GM19035 (cell line): Measurements from ENCODE around the gene CAMK2B.

Experiments
- ATAC-seq: cut with Tn5 transposase; IDR thresholded peaks from one replicate; pipeline ENCODE4 v1.9.1; 2021; ENCODE audit not compliant: unreplicated experiment

CAMK2B gene

DNA sequence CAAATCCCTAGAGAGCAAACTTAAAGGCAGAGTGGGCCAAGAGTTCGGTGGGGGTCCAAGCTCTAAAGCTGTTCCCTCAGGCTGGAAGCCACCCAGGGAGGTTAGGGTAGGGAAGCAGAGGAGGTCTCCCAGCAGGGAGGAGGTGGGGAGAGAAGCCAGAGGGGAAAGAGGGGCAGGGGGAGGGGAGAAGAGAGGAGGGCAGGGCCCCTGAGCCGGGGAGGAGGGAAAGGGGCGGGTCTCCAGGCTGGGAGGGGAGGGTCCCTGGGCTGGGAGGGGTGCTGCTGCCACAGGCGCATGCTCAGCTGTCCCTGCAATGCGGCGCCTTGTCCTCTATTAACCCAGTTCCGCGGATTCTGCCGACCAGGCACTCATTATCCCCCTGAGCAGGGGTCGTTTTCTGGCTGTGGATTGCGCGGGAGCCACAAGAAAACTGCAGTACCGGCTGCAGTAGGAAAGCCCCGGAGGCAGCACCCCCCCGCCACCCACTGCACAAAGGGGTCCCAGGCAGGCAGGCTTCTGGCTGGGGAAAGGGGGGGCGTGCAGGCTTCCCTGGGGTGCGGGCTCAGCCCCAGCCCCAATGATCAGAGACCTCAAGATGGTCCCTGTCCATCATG, 49.3 kb downstream of the CAMK2B start:
- no peak for ATAC-seq

DNA sequence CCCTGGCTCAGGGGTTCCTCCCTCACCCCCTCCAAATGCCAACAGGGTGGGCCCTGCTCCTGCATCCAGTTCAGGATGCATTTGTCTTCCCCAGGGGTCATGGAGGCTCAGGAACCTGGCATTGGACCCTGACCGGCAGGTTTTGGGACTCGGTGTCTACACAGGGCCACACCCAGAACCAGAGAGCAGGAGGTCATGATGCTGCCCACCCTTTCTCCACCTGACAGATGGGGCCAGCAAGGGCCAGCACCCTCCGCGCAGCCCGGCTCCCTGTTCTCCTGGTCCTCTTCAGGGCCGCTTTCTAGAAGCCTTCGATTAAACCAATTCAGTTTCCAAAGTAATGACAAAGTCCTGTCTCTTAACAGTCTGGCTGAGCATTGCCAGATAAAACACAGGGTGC, 50.2 kb downstream of the CAMK2B start:
- no peak for ATAC-seq

DNA sequence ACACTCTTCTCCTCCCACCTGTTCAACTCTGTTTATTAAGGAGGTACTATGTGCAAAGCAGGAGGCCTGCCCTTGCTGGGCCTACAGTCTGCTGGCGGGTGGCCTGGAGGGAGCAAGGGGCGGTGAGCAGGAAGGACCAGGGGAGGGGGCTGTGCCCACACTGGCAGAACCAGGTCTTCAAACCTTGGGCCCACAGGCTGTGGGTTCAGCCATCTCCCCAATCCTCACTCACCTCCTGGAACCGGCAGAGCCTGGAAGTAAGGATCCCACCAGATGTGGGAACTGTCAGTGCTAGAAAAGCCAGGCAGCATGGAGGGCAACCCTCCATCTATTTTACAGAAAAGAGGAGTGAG, 50.8 kb downstream of the CAMK2B start:
- no peak for ATAC-seq

DNA sequence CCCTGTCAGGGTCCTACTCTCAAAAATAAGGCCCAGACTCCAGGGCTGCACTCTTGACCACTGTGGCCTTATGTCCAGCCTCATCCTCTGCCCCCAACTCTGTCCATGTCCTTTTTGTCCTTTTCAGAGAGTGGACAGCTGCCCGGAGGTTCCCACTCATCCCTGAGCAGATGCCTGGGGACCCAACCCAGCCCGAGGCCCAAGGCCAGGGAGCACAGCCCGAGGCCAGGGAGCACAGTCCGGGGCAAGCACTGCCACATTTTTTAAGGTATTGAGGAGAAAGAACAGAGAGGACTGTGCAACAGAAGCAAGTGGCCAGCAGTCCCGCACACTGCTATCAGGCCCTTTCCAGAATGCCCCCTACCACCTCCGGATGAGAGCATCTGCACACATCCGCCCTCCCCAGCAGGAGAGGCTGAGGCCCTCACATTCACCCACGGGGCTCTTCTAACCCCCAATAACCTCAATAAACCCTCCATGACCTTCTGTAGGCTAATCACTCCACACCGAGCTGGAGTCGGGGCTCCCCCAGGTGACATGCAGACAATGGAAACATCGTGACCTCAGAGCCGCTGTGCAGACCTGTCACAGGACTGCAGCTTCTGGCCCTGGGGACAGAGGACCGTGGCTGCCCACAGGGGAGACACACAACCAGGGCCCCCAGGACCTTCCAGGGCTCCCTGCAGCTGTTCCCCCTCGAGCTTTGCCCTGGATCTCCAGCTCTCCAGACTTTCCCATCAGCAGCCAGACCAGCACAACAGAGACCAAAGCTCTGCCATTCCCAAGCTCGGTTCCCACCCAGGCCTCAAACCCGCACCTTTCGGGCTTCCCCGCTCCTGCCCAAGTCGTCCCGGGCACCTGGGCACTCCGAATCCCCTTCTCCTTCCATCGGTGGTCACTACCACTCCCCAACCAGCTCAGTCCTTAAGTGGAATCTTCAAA, 51.4 kb downstream of the CAMK2B start:
- ATAC-seq: no peak

DNA sequence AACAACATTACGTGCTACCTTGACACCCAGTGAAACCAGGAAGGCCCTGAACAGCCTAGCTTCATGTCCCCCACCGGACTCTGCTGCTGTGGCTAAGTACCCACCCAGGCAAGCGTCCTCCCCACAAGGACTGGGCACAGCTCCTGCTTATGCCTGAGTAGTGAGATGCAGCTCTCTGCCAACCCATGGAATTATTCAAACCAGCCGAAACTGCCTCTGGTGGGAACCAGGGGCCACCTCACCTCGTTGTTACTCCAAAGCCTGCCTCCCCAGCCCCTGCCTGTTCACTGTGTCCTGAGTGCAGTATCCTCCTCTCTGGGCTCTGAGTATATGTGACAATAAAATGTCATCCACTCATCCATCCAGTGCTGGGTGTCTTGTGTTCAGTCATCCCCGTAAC, 52.4 kb downstream of the CAMK2B start:
- no peak for ATAC-seq

DNA sequence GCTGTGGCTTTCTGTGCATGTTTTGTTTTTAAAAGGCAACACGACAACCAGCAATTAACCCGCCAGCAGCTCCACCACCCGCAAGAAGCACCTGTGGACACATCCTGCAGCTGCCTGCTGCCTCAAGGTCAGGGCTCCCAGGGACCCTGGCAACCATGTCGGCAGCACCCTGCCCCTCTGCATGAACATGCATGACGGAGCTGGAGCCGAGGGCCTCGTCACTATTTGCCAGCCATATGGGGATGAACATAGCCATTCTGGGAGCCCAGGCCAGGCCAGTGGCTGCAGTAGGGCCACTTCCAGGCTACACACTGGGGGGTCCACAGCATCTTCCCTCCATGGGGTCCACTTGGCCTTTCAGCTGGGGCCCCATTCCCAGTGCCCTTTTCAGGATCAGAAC, 52.9 kb downstream of the CAMK2B start:
- no peak for ATAC-seq

DNA sequence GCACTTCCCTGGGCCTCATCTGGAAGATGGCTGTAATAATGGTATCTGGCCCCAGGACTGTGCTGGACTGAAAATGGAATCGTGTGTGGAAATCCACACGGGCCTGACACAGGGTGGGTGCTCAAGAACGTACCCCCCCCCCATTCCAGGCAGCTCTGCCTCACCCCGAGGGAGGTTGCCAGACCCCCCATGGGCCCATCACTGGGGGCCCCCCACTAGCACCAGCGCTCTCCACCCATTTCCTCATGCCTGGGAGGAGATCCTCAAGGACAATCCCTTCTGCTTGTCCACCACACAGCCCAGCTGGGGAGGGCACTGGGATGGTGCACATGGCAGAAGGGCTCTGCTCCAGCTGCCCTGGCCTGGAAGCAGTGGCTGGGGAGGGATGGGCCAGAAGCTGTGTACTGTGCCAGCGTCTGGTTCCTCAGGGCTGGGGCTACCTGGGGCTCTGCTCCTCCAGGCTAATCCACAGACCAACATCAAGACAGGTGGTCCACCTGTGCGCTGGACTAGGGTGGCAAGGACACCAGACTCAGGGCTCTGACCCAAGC, 55.4 kb downstream of the CAMK2B start:
- ATAC-seq: no peak

DNA sequence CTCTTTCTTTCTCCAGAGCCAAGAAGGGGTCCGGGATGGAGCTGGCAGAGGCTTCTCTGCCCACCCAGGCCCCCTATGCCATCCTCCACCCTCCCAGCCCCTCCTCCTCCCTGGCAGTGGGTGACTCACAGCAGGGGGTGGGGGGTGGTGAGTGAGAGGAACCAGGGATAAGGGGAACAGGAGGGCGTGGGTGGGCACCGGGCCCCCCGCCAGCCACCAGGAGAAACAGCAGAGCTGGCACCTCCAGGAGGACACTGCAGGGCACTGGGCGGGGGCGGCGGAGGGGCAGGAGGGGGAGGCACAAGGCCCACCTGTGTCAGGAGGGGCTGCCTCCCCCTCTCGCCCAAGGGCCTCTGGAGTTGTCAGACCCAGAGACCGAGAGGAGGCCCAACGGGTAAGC, 56.0 kb downstream of the CAMK2B start:
- ATAC-seq: no peak

DNA sequence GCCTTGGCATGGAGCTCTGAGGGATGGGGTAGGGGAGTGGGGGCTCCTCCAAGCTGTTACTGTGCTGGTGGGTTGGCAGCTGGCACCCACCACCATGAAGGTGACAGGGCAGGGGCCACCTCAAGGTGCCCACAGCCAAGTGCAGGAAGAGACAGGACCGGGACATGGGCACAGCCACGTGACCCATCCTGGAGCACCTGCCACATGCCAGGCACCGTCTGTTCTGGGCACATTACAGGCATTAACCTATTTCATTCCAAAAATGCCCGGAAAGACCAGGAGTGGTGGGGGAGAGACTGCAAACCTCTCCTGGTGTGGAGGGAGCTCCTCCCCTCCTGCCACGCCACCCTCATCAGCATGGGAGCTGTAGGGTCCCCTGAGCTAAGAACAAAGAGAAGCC, 56.7 kb downstream of the CAMK2B start:
- no peak for ATAC-seq

DNA sequence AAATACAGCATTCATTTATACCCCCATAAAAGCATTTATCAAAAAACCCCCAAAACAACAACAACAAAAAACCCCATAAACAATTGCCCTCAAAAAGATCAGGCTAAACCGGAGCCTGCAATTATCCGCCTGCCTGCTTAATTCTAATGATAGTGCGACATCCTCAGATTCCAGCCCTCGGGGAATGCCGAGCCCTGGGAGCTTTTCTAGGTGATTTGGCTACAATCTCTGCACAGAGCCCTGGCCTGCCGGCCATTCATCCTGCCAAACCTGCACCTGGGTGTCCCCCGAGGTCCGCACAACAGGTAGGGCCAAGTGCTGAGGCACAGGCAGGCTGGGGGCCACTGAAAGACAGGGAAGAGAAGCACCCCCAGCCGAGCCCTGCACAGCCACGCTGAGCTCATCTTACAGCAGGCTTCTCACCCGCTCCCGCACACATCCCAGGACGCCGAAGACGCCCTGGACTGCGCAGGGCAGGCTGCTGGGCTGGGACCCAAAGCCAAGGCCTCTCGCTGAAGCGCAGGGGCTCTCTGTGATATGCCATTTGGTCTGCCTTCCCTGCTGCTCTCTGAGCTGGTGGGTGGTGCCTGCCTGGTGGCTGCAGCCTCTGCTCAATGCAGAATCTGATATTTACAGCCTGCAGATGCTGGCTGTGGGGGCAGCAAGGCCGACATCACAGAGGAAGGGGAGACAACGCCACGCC, 57.5 kb downstream of the CAMK2B start:
- no peak for ATAC-seq

DNA sequence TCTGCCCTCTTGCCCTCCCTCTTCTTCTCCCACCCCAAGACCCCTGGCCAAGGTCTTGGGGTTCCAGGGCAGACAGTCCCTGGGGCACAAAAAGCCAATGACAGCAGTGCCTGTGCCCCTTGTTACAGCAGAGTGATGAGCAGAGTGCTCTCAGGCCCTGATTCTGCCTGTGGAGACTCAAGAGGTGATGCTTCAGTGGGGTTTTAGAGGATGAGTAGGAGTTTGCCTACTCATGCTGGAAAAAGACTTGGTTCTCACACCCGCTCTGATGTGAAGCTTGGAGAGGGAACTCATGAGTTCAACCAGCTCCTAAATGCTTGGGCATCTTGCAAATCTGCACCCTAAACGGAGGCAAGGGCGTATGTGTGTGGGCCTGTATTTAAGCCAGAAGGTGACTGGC, 58.2 kb downstream of the CAMK2B start:
- no peak for ATAC-seq

DNA sequence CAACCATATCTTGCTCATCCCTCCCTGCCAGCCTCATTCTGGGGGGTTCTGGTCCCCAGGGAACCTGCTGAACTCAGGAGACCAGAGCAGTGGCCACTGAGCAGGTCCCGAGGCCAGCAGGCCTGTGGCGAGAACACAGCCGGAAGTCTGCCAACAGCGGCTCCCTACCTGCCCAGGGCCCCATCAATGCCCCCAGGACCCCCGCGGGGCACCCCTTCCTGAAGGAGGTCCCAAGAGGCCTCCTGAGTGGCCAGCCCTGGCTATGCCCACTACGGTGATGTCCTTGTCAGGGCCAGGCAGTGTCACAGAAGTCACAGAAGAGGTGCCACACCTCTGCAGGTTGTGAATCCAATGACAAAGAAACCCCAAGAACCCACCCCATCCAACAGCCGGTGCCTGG, 58.9 kb downstream of the CAMK2B start:
- no peak for ATAC-seq

DNA sequence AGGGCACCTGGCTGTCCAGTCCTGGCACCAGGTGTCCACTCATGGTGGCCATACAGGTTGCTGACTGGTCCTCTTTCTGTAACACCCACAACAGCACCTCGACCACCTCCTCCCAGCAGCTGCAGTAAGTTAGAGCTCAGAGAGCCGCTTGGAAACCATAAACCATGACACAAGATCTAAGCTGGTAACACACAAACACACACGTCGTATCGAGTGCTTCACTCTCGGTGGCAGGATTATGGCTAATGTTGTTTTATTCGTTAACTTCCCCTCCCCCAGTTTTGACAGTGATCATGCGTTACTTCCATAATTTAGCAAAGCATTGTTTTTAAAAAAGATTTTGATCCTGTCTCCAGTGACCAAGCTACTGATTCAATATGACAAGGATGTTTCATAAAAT, 59.7 kb downstream of the CAMK2B start:
- ATAC-seq: no peak

DNA sequence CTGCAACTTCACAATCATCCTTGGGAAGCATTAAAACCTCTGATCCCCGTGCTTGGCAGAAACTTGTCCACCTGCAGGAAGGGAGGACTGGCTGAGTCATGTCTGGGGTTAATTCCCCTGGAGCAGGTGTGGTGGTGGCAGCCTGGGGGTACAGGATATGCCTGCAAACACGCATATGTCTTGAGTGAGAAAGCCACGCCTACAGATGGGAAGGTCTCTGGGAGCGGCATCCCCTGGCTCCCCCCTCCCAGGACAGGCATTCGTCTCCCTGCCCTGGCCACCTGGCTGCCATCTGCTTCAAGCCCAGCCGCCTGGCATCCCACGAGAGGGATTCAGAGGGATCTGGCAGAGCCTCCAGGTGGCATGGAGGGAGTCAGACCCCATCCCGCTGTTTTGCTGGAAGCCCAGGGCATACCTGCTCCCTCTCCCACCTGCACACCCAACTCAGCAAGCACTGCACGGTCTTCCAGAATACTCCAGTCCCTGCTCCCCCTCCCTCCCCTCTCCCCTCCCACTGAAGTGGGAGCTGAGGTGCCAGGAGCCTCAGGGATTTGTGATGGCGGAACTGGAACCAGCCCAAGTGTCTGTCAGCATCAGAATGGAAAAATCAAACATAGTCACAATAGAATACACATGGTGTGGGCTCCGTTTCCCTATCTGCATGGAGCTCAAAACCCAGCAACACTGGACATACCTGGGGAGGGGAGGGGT, 61.0 kb downstream of the CAMK2B start:
- ATAC-seq: no peak

DNA sequence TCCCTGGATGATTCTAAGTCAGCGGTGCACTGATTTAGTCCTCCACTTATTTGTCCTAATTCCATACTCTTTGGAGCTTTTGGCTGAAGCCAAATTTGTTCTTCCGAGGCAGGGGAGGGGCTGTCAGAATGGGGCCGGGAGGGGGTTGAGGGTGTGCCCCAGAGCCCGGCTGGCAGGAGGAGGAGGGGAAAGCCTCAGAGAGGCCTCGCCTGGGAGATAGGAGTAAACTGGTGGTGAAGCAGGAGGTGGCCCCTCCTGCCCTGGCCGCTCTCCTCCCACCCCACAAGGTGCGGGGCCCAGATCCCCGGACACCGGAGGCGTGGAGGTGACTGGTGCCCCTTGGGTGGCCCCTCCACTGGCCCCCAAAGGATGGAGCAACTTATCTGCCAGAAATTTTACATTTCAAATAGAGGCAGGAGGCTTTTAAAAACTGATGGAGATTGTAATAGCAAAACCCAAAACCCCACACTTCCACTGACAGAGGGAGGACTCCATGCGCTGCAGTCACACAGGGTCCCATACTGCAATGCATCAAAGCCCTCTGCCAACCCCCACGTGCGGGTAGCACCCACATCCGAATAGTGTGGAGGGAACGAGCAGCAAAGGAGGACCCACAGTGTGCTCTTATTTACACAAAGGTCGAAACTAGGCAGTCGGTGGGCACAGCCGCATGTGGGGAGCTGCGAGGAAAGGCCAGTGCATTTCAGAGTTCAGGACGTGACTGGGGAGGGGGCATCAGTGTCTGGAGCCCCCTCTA, 61.9 kb downstream of the CAMK2B start:
- no peak for ATAC-seq

DNA sequence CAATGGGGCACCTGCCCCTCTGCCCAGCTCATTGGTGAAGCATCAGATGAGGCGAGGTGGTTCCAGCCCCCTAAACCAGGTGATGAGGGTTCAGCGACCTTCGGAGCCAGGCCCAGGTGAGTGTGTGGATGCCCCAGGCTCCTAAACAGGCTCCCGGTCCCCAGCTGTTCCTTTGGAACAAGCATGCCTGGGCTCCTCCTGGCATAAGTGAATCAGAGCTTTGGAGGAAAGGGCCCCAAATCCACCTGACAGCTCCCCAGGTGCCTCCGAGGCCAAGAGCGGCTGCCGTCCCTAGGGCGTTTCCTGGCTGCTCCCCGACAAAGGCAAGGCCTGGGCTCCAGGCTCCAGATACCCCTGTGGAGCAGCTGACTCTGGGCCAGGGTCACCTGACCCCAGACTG, 63.4 kb downstream of the CAMK2B start:
- no peak for ATAC-seq

DNA sequence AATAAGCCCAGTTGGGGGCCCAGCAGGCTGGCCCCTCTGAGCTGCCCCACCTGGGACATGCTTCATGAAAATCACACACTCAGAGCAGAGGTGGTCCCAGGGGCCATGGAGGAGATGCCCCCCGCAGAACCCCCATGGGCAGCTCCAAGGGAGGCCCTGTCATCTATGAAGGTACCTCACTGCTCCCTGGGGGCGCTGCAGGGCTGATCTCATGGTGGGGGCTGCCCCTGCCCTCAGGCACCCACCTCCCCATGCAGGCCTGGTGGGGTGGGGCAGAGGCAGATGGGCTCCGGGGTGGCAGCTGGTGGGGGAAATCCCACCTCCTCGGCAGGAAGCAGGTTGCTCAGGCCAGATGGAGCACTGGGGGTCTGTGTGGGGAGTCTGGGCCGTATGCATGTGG, 64.2 kb downstream of the CAMK2B start:
- ATAC-seq: no peak

DNA sequence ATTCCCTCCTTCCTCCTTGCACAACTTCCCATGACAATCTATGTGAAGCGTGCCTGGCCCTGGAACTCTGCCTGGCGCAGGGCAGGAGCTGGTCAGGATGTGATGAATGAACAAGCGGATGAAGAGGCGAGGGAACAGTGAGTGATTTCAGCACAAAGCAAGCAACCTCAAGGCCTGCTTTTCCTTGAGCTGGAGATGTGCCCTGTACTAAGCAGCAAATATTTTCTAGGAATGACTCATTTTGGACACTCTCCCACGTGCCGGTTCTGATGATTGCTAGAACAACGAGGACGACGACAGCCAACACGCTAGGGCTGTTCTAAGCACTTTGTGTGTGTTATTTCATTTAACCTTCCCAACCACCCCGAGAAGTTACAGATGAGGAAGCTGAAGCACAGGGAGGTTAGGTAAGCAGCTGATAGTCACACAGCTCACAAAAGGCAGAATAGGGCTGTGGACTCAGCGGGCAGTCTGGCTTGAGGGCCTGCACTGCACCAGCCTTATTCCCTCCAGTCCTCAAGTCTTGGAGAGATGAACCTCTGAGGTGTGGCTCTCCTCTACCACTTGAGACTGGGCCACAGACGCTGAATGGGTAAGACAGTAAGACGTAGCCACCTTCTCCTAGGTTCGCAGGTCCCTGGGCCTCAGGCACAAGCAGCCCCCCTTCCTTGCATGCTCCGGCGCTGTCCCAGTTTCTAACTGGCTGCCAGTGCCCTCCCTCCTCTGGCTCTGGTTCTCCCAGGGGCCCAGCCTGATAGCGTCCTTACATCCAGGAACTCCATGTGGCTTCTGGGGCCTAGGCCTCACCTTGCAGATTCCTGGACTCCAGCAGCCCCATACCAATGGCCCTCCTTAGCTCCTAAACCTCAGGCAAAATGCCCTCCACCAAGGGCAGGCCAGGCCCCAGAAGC, 65.6 kb downstream of the CAMK2B start:
- no peak for ATAC-seq

DNA sequence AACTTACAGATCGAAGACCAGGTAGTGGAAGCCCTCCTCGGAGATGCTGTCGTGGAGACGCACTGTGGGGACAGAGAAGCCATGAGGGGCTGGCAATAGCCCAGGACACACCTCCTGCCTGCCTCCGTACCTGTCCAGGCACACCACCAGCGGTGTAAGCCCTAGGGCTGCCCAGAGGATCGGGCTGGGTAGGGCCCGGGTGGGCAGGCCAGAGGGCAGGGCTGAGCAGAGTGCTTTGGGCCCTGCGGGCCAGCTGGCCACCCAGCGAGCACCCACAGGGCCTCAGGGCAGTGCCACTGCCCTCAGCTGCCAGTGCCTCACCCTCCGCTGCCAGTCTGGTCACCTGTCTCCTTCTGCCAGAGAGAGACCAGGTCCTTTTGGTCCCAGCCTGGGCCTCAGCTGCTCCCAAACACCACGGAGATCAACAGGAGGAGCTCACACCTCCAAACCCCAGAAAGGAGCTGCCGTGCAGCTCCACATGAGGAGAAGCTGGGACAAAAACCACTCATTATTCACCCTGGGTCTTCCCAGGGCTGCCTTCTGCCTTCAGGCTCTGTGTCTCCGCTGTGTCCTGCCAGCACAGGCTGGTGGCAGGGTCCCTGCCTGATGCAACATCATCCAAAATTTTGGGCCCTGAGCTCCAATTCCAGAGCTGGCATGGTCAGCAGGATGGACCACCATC, 66.4 kb downstream of the CAMK2B start:
- no peak for ATAC-seq
